Frontal cortex (tissue), 4 donors: ENCODE measurements around the gene SHISA7. TPM values are rescaled to one million over a fixed set of nuclear protein-coding genes. Genes with fewer than 3 reads are reported as not detected.
A peak's percentile ranks its signal among the peaks of the same experiment; 100 is the strongest.

Experiments used
- DNase-seq, 2 donors: peaks; one replicate each; pipeline ENCODE4 v3.0.0; 2012; ENCODE audit warnings: low spot score in 2 of 2
- FAIRE-seq: peaks from 2 replicates; lab custom pipeline; 2012; peaks lifted over from hg19 to GRCh38; lab: Jason Lieb, UNC
- total RNA-seq: library from RNA; depleted of rRNA; stranded (reverse); fragments of >200 nt; gene quantifications from one replicate; pipeline ENCODE4 v1.2.3, GENCODE V29; 2014
- donor health status: control.
- donor health status: control.
- donor health status: control.

Gene SHISA7
- total RNA-seq, 1 donor from 2014 or later = 4.5 TPM

DNA sequence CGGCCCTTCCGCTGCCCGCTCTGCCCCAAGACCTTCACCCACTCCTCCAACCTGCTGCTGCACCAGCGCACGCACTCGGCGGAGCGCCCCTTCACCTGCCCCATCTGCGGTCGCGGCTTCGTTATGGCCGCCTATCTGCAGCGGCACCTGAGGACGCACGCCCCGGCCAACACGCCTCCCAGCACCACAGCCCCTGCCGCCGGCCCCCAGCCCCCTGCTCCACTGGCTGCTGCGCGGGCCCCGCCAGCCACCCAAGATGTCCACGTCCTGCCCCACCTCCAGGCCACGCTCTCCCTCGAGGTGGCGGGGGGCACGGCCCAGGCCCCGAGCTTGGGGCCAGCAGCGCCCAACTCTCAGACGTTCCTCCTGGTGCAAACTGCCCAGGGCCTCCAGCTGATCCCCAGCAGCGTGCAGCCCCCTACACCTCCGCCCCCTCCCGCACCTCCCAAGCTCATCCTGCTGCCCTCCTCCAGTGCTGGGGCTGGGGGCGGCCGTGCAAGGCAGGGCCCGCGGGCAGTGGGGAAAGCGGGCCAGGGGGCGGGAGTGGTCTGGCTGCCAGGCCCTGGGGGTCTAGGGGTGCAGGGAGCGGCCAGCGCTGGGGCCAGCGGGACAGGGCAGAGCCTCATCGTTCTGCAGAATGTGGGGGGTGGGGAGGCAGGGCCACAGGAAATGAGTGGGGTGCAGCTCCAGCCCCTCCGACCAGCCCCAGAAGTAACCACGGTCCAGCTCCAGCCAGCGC is 40.0 kb upstream of the SHISA7 start:
- FAIRE-seq (no peak), DNase-seq (no peak)

DNA sequence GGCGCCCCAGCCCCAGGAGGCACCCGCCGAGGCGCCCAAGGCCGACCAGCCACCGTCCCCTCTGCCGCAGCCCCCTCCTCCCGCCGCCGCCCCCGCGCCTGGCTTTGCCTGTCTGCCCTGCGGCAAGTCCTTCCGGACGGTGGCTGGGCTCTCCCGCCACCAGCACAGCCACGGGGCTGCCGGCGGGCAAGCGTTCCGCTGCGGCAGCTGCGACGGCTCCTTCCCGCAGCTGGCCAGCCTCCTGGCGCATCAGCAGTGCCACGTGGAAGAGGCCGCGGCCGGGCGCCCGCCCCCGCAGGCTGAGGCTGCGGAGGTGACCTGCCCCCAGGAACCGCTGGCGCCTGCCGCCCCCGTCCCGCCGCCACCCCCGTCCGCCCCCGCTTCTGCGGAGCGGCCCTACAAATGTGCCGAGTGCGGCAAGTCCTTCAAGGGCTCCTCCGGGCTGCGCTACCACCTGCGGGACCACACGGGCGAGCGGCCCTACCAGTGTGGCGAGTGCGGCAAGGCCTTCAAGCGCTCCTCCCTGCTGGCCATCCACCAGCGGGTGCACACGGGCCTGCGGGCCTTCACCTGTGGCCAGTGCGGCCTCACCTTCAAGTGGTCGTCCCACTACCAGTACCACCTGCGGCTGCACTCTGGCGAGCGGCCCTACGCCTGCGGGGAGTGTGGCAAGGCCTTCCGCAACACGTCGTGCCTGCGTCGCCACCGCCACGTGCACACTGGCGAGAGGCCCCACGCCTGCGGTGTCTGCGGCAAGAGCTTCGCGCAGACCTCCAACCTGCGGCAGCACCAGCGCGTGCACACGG is 39.3 kb upstream of the SHISA7 start:
- FAIRE-seq (no peak), DNase-seq (no peak)

DNA sequence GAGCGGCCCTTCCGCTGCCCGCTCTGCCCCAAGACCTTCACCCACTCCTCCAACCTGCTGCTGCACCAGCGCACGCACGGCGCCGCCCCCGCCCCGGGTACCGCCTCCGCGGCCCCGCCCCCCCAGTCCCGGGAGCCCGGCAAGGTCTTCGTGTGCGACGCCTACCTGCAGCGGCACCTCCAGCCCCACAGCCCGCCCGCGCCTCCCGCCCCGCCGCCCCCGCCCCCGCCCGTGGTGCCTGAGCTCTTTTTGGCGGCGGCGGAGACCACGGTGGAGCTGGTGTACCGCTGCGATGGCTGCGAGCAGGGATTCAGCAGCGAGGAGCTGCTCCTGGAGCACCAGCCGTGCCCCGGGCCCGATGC is 38.7 kb upstream of the SHISA7 start:
- DNase-seq (no peak), FAIRE-seq (no peak)

GRCh38 chr19:55481148-55481793 is 38.2 kb upstream of the SHISA7 start:
- DNase-seq (no peak), FAIRE-seq (no peak)

DNA sequence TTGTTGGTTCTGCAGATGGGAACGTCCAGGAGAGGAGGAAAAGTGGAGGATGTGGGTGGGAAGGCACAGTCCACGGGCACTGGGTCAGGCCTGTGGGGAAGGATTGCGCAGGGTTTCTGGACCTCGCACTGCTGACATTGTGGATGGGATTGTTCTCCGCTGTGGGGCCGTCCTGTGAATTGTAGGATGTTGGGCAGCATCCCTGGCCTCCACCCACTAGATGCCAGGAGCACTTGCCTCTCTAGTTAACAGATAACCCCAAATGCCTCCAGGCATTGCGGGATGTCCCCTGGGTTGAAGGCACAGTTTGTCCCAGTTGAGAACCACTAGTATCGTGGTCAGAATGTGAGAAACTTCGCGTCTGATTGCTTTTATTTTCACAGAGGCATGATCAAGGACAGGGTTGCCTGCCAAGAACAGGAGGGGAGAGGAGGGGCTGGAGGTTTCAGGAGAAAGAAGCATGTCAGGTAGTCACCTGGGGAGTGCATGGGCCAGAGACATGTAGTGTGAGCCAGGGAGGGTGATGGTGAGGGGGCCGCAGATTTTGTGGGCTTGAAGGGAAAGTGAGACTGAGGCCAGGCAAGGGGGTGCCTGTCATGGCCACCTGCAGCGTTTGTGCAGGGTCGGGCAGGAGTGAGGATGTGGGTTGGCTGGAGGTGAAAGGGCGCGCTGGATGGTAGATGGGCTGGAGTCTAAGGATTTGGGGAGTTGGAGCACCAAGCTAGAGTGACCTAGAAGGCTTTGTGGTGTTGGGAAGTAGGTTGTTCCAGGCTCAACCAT is 36.5 kb upstream of the SHISA7 start:
- FAIRE-seq (no peak), DNase-seq (no peak)

GRCh38 chr19:55479045-55479444 is 35.9 kb upstream of the SHISA7 start:
- FAIRE-seq (no peak), DNase-seq (no peak)

GRCh38 chr19:55478364-55478763 is 35.3 kb upstream of the SHISA7 start:
- DNase-seq (no peak), FAIRE-seq (no peak)

DNA sequence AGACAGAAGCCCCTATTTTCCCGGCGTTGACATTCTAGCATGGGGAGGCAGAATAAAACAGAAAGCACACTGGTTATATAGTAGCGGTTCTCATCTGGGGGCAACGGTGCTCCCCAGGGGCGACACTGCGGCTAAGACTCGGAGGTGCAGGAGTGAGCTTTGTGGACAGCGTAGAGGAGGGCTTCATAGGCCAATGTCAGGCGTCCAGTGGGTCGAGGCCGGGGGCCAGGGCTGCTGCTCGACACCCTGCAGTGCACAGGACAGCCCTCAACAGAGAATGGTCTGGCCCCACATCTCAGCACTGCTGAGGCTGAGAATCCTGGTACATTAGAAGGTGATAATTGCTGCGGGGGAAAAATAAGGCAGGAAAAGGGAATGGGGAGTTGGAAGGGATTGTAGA is 34.8 kb upstream of the SHISA7 start:
- no peak for FAIRE-seq
- DNase-seq = no peak

DNA sequence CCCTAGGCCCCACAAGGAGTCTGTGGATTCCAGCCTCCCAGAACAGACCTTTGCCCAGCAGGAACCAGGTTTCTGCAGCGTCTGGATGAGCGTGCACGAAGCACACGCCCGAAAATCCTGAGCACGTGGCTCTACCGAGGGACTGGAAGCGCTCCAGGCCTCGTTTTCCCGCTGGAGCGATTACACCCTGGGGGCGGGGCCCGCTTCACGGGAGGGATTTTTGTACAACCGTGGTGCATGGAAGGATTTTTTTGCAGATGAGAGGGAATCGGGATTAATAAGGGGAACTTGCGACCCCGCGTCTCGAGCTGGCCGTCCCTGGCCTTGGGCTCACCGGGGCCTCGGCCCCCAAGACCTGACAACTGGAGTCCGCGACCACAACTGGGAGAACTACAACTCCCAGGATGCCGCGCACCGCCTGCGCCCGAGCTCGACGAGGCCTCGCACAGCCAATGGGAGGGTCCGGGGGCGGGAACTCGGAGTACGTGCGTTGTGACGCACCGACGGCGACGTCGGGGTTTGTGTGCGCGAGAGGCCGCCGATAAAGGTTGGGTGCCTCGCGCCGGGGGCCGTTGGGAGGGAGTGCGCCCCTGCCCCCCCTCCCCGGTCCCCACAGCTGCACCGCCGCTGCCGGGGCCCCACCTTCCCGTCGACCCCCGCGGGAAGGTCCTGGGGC is 33.1 kb upstream of the SHISA7 start, which contains the start of gene ZNF628:
Gene ZNF628 (plus strand): TSS at position 518 of the 676 bp plus-strand sequence. CDS start 3,294 bp downstream, outside the sequence.
- FAIRE-seq (no peak), DNase-seq (peak; percentile 99 to 100)

DNA sequence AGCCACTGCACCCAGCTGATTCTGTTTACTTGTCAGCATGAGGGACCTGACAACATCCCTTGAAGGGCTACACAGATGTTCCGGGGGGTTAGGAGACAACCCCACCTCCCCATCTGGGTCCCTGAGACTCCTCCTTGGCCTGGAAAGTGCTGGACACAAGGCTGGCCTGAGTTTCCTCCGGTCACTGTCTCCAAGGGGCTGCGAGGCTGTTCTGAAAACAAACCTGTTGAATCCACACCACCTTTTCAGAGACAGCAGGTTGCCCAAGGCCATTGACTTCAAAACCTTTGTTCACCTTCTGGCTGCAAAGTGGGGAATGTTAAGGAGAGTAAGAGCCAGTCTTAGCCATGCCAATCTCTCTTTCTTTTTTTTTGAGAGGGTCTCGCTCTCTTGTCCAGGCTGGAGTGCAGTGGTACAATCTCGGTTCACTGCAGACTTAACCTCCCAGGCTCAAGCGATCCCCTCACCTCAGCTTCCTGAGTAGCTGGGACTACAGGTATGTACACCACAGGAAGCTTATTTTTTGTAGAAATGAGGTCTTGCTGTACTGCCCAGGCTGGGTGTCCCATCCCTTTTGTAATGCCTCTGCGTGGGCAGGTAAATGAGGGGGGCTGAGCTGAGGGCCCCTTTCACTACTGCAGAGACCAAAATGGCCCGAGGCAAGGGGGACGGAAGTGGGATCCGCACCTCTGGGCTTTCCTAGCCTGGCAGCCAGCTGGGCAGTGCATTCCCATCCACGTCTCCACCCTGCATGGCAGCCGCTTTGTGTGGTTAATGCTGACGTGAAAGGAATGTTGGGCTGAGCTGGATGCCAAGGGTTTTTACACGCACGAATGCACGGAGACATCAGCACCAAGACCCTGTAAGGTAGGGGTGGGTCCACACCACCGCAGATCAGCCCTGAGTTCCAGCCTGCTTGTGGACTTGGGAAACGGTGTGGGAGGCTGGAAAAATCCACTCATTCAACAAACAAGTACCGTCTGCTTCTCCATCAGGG is 31.5 kb upstream of the SHISA7 start:
- DNase-seq (no peak), FAIRE-seq (no peak)

DNA sequence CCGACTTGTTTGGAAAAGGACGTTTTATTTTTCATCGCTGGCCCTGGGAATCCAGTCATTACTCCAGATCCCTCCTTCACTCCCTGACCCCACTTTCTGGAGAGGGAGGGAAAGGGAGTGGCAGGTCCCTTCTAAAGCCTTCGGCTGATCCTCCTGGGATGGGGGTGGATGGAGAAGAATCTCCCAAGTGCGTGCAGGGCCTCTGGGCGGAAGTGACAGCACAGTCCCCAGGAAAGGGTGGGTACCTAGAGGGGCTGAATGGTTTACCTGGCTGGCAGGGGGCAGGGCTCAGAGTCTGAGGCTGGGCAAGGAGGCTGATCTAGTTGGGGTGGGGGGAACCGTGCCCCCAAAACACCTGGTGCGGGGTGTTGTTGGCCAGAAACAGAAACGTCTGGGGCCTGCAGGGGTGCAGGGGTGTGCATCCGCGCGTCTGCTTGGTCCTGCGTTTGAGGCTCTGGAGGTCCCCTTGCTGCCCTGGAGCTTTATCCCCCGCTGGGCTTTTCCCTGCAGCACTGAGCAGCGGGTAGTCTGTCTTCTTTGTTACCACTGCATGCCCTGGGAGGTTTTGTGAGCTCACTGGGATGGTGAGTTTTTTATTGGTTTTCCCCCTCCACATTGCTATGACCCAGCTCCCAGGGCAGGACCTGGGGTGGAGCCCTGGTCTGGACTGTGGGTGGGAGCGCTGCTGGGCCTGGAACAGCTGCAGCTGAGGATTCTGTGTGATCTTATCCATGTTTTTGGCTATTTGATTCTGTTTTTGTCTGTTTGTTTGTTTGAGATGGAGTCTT is 30.3 kb upstream of the SHISA7 start:
- no peak for DNase-seq
- FAIRE-seq = no peak

GRCh38 chr19:55472463-55472862 is 29.4 kb upstream of the SHISA7 start:
- FAIRE-seq (no peak), DNase-seq (no peak)

DNA sequence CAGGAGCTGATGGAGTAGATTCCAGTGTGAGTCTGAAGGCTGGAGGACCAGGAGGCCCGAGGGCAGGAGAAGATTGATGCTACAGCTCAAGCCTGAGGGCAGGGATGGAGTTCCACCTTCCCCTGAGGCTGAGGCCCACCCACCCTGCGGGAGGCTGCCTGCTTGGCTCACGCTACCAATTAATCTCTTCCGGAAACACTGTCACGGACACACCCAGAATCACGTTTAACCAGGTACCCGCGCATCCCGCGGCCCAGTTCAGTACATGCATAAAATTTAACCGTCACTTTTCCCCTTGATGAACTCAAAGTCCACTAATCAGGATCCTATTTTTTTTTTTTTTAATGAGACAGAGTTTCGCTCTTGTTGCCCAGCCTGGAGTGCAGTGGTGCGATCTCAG is 28.2 kb upstream of the SHISA7 start:
- no peak for FAIRE-seq
- DNase-seq = no peak

- FAIRE-seq (no peak), DNase-seq (no peak)
These were observed 24.9 kb upstream of the SHISA7 start for GRCh38 chr19:55468054-55468393.

DNA sequence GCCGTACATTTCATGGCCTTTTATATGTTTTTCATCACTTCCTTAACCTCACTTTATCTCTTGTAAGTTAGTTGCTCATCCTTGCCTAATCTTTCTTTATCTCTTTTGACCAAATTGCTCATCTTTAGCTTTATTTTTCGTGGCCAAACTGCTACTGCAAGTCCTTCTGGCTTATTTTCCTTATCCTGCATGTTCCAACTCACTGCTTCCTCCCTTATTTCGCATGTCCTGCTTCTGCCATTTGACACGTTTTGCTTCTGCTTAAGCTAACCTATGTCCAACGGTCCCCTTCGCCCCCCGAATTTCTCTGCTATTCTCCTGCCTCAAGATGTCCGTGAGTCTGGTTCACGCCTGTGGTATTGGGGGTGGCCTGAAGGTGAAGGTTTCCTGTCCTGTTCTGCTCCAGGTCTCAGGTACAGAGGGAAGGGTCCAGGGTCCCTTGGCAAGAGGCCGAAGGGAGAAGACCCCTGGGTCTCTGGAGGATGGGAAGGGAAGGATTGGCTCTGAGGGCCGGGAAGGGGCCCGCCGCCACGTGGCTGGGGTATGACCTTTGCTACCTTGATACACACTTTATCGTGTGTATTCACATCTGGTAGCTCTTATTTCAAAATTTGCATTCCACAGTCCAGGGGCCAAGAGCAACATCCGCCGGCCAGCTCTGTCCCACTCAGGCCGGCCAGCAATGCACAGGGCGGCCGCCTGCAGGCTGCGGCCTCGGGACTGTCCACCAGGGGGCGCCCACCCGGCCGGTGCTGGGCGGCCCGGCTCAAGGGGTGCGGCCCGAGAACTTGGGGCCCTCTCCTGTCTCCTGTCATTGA is 24.3 kb upstream of the SHISA7 start:
- DNase-seq (peak in 1 of 2 donors; percentile 86), FAIRE-seq (no peak)

- no peak for FAIRE-seq
- DNase-seq = no peak
These were observed 23.1 kb upstream of the SHISA7 start for GRCh38 chr19:55466241-55466614.
